ENCODE results near the gene ZNF80.

- TF ChIP-seq CTCF (IDR thresholded peaks at IDR 0.05; ENCODE audit: borderline replicate concordance, extremely low read depth, low read length, poor library complexity, severe bottlenecking) (no peak), EZH2 (IDR thresholded peaks at IDR 0.05; ENCODE audit: borderline replicate concordance, low read depth, low read length, severe bottlenecking) (no peak)
Observed at GRCh38 chr3:114226313-114226712, 11.1 kb downstream of the ZNF80 start.

All from DND-41 (cell line).